K562 (cell line): ENCODE results near the gene COL8A2. TPM values are rescaled to one million over a fixed set of nuclear protein-coding genes. Genes with fewer than 3 reads are reported as not detected.

Experiments
- ATF6 ChIP-seq: sonication (generic); formaldehyde crosslinking; IDR thresholded peaks from 2 replicates; pipeline ENCODE4 v1.4.0; 2020; ENCODE audit warnings: mild to moderate bottlenecking, missing genetic modification reagents
- HBP1 ChIP-seq: fragments of 450-650 bp; formaldehyde crosslinking; IDR thresholded peaks from 2 replicates; pipeline ENCODE4 v1.4.0; 2022; ENCODE audit warnings: missing genetic modification characterization
- HDGF ChIP-seq: fragments of 450-650 bp; IDR thresholded peaks from 2 replicates; pipeline ENCODE4 v1.6.1; 2016
- MBD2 ChIP-seq: sonication (generic); IDR thresholded peaks from 2 replicates; pipeline ENCODE4 v1.6.1; 2016; ENCODE audit warnings: low read depth, borderline replicate concordance
- MTF1 ChIP-seq: fragments of 250-450 bp; sonication (Bioruptor Pico); IDR thresholded peaks from 2 replicates; pipeline ENCODE4 v1.9.0; 2021; ENCODE audit warnings: moderate library complexity, mild to moderate bottlenecking, inconsistent platforms, borderline replicate concordance
- PBX2 ChIP-seq, 2 experiments: IDR thresholded peaks in 1 of 2; conservative IDR thresholded peaks in 1 of 2; 2 replicates each; pipeline ENCODE4 v1.6.1; 2016; ENCODE audit warnings: low read depth in 2 of 2, mild to moderate bottlenecking in 1 of 2, missing compliant biosample characterization in 1 of 2, missing genetic modification characterization in 1 of 2, moderate library complexity in 1 of 2
- TSC22D4 ChIP-seq: fragments of 450-650 bp; IDR thresholded peaks from 2 replicates; pipeline ENCODE4 v1.6.1; 2016; ENCODE audit warnings: missing genetic modification characterization, missing biosample characterization, control low read depth
- polyA plus RNA-seq, 8 experiments: library from polyadenylated mRNA; depleted of rRNA in 4 of 8; stranded (reverse) in 5 of 8; unstranded in 3 of 8; fragments of >200 nt; fragmentation: Nextera tagmentation in 2 of 8; fragmentation: Illumina TruSeq in 1 of 8; extraction: Ambion mirVana in 2 of 8; extraction: Trizol in 1 of 8; gene quantifications; 2 replicates each; pipeline versions ENCODE4 v1.2.1 to v1.2.3, GENCODE V29; 2011 to 2014; ENCODE audit warnings: inconsistent platforms in 1 of 8, missing spikeins in 1 of 8
- total RNA-seq, 7 experiments: library from RNA; depleted of rRNA in 6 of 7; stranded (reverse); fragments of >200 nt in 6 of 7; fragmentation: Illumina TruSeq in 2 of 7; extraction: Trizol in 2 of 7; gene quantifications; 2 replicates each; pipeline versions ENCODE4 v1.2.1 to v1.2.3, GENCODE V29; 2011 to 2021; ENCODE audit warnings: low replicate concordance in 1 of 7
- TF ChIP-seq, protein P1 (sequence below): fragments of 250-450 bp; sonication (Bioruptor Pico); IDR thresholded peaks from 2 replicates; pipeline ENCODE4 v1.9.0; 2021; ENCODE audit warnings: mild to moderate bottlenecking, inconsistent platforms
- TF ChIP-seq, protein P2 (sequence below): sonication (generic); formaldehyde crosslinking; IDR thresholded peaks from 2 replicates; pipeline ENCODE4 v1.8.1; 2023; ENCODE audit warnings: missing genetic modification reagents, mild to moderate bottlenecking, borderline replicate concordance

COL8A2 gene
- total and polyA plus RNA-seq, 9 of the 15 experiments (the other 6 are each of a cell fraction or from before 2014, with no cell fraction given): 0.03 to 0.14 (median 0.04) TPM; not detected in 5

- TF ChIP-seq, protein P1, sequence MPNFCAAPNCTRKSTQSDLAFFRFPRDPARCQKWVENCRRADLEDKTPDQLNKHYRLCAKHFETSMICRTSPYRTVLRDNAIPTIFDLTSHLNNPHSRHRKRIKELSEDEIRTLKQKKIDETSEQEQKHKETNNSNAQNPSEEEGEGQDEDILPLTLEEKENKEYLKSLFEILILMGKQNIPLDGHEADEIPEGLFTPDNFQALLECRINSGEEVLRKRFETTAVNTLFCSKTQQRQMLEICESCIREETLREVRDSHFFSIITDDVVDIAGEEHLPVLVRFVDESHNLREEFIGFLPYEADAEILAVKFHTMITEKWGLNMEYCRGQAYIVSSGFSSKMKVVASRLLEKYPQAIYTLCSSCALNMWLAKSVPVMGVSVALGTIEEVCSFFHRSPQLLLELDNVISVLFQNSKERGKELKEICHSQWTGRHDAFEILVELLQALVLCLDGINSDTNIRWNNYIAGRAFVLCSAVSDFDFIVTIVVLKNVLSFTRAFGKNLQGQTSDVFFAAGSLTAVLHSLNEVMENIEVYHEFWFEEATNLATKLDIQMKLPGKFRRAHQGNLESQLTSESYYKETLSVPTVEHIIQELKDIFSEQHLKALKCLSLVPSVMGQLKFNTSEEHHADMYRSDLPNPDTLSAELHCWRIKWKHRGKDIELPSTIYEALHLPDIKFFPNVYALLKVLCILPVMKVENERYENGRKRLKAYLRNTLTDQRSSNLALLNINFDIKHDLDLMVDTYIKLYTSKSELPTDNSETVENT (CRISPR knock-in tag): no peak; the same call in 1 of the 2 replicates
- TF ChIP-seq ATF6 (peak; percentile 92), MTF1 (no peak), HDGF (no peak), PBX2 (CRISPR knock-in tag; IDR thresholded peaks at IDR 0.05; ENCODE audit: low read depth) (no peak), PBX2 (tag; conservative IDR thresholded peaks at IDR 0.05; ENCODE audit: low read depth) (no peak), HBP1 (no peak), TSC22D4 (no peak), MBD2 (peak; percentile 95)
- TF ChIP-seq, protein P2, sequence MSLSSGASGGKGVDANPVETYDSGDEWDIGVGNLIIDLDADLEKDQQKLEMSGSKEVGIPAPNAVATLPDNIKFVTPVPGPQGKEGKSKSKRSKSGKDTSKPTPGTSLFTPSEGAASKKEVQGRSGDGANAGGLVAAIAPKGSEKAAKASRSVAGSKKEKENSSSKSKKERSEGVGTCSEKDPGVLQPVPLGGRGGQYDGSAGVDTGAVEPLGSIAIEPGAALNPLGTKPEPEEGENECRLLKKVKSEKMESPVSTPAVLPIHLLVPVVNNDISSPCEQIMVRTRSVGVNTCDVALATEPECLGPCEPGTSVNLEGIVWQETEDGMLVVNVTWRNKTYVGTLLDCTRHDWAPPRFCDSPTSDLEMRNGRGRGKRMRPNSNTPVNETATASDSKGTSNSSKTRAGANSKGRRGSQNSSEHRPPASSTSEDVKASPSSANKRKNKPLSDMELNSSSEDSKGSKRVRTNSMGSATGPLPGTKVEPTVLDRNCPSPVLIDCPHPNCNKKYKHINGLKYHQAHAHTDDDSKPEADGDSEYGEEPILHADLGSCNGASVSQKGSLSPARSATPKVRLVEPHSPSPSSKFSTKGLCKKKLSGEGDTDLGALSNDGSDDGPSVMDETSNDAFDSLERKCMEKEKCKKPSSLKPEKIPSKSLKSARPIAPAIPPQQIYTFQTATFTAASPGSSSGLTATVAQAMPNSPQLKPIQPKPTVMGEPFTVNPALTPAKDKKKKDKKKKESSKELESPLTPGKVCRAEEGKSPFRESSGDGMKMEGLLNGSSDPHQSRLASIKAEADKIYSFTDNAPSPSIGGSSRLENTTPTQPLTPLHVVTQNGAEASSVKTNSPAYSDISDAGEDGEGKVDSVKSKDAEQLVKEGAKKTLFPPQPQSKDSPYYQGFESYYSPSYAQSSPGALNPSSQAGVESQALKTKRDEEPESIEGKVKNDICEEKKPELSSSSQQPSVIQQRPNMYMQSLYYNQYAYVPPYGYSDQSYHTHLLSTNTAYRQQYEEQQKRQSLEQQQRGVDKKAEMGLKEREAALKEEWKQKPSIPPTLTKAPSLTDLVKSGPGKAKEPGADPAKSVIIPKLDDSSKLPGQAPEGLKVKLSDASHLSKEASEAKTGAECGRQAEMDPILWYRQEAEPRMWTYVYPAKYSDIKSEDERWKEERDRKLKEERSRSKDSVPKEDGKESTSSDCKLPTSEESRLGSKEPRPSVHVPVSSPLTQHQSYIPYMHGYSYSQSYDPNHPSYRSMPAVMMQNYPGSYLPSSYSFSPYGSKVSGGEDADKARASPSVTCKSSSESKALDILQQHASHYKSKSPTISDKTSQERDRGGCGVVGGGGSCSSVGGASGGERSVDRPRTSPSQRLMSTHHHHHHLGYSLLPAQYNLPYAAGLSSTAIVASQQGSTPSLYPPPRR (CRISPR knock-in tag): peak; percentile 96
Measured at GRCh38 chr1:36149237-36149972, 24.4 kb upstream of the COL8A2 start, which contains the start of gene TRAPPC3 (continued).
